GM19468 (cell line): ENCODE data around the gene WFIKKN2.

ENCODE experiments used
- ATAC-seq: cut with Tn5 transposase; IDR thresholded peaks from one replicate; pipeline ENCODE4 v1.9.1; 2021; ENCODE audit warnings: mild to moderate bottlenecking, moderate library complexity, moderate number of reproducible peaks; ENCODE audit not compliant: unreplicated experiment; ENCODE audit errors: extremely low read depth

WFIKKN2 gene

DNA sequence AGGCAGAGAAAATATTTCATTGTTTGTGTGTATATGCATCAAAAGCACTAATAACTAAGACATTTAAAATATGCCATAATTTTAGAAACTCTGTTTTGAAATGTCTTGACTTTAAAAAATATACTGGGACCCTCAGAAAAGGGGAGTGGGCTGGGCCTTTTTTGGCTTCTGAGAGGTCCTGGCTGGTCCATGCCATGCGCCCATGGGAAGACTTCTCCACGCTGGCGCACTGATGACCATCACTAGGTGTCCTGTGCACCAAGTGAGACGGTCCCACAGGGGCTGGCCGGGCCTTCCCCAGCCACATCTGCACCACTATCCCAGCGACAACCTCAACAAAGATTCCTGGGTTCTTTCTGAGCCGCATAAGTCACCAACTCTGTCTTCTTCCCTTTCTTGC is 27.0 kb upstream of the WFIKKN2 start:
- no peak for ATAC-seq

DNA sequence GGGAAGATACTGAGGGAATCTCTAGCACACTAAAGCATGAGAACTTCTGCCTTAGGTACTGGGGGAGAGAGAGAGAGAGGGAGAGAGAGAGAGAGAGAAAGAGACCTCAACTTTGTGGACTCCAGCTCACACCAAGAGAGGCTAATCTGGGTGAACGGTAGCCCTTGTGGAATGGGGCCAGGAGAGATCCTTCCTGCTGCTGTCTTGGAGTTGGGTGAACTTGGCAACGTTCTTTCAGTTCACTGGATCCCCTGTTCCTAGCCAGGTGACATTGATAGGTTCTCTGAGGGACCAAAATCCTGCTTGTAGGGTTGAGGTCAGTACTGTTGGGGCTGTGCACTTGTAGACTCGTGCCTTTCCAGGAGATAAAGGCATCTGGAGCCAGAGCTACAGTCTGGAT is 26.5 kb upstream of the WFIKKN2 start:
- no peak for ATAC-seq

DNA sequence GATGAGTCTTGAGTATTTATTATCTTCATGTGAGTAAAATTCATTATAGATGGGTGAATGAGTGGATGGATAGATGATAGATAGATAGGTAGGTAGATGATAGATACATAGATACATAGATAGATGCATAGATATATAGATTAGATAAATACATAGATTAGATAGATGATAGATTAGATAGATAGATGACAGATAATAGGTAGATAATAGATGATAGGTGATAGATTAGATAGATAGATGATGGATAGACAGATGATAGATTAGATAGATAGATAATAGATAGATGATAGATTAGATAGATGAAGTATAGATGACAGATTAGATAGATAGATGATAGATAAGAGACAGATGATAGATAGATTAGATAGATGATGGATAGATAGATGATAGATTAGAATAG is 21.8 kb upstream of the WFIKKN2 start:
- no peak for ATAC-seq

DNA sequence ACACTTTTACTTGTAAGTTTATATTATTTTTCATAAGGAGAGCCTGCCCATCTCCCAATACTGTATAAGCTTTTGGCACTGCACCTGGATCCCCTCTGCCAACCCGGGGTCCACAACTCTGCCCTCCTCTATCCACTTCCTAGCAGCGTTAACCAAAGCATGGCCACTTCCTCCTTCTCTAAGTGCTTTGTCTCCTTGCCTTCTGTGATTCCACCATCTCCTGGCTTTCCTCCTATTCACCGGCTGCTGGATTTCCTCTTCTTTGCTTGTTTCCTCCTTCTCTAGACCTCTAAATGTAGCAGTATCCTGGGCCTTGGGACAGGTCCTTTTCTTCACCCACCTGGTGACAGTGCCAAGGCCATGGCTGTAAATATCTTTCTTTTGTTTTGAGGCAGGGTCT is 20.0 kb upstream of the WFIKKN2 start:
- no peak for ATAC-seq

DNA sequence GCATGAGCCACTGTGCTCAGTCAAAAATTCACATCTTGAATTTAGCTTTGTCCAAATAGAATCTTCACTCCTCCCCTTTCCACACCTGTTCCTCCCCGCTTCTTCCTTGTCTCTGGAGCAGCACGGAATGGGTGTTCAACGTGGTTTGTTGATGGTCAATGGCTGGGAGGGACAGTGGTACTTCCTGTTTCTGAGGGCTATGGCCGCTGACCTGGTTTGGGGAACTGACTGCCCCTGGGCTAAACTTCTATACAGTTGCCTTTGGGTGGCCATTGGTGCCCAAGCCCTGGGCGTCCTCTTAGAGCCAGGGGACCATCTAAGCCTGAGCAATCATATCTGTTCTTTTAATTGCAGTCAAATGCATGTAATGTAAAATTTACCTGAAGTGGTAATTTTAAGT is 19.1 kb upstream of the WFIKKN2 start:
- no peak for ATAC-seq

DNA sequence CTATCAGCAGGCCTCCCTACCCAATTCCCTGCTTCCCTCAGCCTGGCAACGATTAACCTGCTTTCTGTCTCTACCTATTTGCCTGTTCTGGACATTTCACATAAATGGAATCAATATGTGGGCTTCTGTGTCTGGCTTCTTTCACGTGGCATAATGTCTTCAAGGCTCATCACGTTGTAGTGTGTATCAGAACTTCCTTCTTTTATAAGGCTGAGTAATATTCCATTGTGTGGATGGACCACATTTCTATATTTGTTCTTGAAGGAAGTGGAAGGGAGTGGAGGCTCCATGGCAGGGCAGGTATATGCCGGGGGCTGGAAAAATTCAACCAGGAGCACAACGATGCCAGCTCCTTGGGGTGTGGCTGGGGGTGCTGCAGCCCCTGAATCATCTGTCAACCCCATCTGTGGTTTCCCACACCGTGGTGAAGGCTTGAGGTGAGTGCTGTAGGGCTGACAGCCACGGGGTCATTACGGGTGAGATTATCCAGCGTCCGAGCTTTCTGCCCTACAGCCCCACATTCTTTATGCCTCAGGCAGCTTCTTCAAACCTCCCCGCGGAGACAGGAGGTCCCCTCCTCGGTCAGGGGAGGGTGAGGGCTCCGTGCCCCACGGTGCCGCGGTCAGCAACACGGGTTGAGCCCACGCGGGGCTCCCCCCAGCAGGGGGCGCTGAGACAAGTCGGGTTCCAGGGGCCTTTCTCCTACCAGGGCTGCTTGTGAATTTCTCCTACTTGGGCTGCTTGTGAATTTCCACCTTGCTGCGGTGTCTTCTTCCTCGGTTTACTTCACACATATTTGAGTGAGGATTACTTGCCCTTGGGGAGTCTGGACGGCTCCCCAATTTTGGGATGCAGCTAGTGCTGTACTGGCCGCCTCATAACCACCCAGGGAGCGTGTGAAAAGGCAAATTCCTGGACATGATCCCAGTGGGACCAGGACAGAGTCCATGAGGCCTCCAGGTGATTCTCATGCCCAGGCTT is 18.3 kb upstream of the WFIKKN2 start:
- ATAC-seq: no peak

DNA sequence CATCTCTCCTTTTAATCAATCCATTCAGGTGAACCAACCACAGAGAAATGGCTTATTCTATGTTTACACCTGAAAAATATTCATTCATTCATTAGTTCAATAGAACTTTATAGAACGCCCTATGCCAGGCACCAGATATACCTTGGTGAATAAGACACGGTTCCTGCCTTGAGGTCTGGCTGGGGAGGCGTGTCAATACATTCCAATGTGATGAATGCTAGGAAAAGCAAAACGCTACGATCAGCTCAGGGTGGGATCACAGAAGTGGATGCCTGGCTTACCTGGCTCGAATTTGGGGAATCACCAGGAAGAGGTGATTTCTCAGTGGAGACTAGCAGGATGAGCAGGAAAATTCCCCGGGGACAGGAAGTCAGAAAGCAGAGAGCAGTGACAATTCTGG is 17.5 kb upstream of the WFIKKN2 start:
- no peak for ATAC-seq

DNA sequence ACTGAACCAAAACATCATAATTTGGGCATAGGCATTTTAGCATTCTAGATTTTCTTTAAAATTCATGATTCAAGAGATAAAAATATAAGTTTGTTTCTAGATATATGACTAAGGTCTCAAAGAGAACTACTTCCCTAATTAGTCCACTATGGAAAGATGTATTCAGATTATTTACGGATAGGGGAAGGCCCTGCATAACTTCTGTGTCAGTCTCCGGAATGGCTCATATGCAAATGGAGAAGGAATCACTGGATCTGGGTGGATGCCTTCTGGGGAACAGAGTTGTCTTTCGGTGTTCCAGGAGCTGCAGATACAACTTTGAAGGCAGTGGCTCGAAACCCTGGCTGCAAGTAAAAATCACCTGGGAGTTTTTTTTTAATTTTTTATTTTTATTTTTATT is 17.1 kb upstream of the WFIKKN2 start:
- no peak for ATAC-seq

DNA sequence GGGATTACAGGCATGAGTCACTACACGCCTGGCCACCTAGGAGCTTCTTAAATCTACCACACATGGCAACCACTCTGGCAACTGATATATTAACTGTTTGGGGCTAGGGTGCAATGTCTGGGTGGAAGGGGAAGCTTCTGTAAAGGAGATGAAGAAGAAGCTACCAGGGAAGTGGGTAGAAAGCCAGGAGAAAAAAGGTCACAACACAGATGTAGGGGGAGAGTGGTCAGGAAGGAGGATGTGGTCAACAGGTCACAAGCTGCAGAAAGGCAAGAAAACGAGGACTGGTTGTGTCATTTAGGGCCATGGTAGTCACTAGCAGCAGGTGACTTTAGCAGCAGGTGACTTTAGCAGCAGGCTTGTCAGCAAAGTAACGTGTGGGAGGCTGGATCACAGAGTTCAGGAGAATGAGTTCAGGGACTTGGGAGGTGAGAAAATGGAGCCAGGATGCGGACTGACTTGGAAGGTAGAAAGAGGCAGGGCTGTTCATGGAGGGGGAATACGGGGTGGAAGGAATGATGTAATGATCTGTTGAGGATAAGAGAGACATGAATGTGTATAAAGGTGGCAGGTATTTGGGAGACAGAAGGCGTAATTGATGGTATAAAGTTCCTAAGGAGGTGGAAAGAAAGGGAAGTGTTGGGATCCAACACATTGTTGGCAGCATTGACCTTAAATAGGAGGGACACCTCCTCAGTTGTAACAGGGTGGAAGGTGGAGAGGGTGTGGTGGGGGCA is 16.3 kb upstream of the WFIKKN2 start:
- ATAC-seq: no peak

DNA sequence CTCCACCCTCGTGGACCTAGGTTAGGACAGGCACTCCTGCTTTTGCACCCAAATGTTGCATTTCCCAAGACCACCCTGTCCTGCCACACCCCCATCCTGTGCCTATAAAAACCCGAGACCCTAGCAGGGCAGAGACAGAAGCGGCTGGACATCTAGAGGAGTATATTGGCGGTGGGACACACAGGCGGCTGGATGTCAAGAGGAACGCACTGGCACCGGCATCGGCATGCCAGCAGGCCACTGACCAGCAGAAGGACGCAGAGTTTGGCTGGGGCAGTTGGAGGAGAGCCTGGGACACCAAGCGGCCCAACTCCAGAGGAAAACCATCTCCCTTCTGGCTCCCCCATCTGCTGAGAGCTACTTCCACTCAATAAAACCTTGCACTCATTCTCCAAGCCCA is 14.7 kb upstream of the WFIKKN2 start:
- no peak for ATAC-seq

DNA sequence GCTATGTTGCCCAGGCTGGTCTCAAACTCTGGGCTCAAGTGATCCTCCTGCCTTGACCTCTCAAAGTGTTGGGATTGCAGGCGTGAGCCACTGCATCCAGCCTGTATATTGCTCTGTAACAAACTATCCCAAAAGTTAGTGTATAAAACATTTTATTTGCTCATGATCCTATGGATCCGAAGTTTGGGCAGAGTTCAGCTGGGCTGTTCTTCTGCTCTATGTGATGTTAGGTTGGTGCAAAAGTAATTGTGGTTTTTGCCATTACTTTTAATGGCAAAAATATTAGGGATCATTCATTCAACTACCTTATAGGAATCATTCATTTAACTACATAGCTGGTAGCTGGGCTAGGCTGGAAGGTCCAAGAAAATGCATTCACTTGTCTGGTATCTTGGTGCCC is 12.8 kb upstream of the WFIKKN2 start:
- ATAC-seq: no peak

DNA sequence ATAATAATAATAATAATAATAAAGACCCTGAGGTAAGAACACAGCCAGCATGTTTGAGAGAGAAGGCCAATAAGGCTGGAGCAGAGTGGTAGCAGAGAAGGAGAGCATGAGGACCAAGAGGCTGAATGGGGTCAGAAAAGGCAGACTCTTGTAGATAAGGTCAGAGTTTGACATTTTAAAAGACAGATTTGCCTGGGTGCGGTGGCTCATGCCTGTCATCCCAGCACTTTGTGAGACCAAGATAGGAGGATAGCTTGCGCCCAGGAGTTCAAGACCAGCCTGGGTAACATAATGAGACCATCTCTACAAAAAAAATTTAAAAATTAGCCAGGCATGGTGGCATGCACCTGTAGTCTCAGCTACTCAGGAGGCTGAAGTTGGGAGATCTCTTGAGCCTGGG is 11.0 kb upstream of the WFIKKN2 start:
- no peak for ATAC-seq

DNA sequence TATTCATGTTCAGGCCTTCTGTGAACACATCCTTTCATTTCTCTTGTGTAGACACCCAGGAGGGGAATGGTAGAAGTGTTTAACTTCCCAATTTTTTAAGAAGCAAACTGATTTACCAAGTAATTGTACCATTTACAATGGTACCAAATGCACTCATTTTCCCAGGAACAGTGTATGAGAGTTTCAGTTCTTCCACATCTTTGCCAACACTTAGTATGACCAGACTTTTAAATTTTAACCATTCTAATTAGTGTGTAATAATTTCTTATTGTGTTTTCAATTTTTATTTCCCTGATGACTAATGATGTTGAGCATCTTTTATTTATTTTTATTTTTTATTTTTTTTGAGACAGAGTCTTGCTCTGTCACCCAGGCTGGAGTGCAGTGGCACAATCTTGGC is 10.2 kb upstream of the WFIKKN2 start:
- ATAC-seq: no peak

DNA sequence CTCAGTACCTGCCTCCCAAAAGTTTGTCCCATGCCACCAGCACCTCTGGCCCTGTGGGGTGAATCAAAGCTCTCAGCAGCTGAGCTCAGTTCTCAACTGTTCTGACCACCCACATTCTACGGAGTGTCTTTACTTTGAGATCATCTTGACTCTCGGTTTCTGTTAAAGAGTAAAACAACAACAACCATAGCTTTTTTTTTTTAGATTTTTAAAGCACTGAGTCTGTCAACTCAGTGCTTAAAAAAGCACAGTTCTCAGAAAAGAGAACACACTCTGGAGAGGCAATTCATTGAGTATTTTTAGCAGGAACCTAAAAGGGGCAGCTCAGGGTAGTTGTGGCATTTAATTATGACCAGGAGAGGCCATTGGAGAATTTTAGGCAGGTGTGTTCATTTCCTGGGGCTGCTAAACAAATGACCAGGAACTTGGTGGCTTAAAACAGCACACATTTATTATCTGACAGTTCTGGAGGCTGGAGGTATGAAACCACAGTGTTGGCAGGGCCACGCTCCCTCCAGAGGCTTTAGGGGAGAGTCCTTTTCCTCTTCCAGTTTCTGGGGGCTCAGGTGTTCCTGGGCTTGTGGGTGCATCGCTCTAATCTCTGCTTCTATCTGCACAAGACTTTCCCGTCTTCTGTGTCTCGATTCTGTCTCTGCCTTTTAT is 6.7 kb upstream of the WFIKKN2 start:
- no peak for ATAC-seq

DNA sequence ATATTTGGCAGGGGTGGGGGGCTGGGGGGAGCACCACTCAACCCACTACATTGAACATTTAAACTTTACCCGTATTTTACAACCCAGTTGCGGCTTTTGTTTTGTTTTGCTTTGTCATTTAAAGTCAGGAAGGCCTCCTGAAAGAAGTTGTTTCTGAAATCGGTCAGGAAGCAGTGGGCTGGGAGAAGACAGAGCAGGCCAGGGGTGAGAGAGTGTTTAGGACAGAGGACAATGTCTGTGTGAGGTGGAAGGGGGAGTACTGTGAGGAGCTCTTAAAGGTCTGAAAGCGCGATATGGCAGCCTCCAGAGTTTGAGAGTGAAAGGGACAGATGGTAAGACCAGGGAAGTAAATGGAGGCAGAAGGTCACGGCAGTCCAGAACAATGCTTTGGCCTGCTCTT is 6.1 kb upstream of the WFIKKN2 start:
- no peak for ATAC-seq

DNA sequence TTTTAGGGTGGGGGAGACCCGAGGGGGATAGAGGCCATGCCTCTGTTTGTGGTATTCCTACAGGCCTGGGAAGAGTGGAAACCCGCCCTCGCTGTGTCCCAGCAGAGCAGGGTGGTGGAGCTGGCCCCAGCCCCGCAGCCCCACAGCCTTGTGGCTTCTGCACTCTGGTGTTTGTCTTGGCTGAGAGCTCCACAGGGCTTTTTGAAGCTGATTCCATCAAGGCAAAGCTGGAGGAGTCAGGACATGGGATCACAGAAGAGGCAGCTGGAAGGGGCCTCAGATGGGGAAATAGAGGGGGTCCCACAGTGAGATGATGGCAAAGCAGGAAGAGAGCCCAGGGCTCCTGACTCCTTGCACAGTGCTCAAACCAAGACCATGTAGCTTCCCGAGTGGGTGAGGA is 5.0 kb upstream of the WFIKKN2 start:
- no peak for ATAC-seq

DNA sequence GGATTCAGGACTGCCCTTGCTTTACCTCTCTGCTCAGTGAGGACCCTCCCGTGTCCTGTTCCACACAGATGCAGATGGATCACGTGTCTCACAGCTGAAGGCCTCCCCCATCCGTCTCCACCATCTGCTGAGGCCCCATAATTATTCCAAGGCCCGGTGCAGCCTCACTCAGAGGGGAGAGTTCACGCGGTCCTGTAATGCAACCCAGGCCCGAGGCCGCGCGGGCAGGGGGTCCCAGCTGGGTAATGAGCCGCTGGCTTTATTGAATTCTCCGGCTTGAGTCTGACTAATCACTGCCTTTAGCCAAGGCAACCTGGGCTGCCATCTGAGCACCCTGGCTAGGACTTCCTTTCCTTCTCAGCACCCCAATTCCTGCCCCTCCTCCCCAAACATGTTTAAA is 4.4 kb upstream of the WFIKKN2 start:
- no peak for ATAC-seq

DNA sequence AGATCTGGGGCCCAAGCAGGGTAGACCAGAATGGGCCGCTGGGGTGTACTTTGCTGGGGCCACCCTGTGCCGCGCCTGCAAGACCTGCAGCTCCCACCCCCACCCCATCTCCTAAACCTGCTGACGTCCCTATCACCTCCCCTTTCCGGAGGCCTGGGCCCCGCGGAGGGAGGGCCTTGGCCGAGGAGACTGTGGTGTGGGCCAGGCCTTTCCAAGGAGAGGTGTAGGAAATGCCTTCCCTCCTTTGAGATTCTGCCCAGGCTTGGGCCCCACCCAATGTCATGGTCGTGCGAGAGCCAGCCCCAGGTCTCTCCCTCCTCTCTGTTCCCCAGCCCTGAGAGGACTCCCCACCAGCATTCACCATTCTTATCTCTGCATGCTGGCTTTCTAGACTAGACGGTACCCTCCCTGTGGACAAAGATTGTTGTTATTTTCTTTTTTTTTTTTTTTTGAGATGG is 3.9 kb upstream of the WFIKKN2 start:
- no peak for ATAC-seq

DNA sequence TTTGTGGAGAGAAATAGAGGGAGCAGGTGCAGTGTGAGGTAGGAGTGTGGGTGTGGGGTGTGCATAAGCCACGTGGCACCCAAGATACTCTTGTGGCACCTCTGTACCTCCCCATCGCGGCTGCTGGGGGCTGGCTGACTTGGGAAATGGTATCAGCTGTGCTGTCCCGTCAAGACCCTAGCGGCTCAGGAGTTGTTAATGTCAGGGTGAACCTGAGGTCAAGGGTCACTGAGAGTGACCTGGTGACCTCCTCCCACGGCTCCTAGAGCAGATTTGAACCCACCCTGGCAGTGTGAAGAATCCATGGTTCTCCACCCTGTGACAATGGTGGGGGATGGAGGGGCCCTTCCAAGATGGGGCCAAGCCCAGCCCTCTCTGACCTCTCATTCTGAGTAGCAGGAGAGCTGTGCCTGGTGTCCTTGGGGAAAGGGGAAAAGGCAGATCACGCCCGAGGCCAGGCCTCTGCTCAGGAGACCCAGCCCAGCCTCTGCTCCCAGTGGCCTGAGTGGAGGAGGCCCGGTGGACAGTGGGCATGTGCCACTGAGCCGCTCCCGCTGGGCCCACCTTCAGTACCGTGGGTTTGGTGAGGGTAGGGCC is 3.0 kb upstream of the WFIKKN2 start:
- no peak for ATAC-seq

DNA sequence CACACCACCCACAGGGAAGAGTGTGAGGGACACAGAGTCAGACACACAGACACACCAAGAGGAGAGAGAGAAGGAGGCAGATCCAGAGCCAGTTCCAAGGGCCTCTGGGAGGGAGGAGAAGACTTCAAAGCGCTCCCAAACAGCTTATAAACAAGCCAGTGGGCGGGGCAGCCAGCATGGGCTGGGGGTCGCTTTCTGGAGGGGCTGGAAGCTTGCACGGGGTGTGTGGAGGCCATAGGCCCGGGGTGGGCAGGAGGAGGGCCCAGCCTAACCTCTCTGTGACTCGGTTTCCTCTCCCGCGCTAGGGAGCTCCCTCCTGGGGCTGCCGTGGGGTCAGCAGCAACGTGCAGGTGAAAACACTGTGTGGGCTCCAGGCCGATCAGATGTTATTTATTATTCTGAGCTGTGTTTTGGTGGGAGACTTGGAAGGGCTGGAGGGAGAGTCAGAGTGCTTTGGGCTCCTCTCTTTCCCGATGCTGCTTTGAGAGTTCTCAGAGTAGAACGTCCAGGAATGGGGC is 2.5 kb upstream of the WFIKKN2 start:
- ATAC-seq: no peak
